Measurements from ENCODE around the gene CRACDL.

The CRACDL gene

GRCh38 chr2:98867539-98868309, 68.3 kb downstream of the CRACDL start:
- peak; percentile 38; the same call in 1 of the 3 replicates for ATAC-seq

More at GRCh38 chr2:98867539-98868309, 68.3 kb downstream of the CRACDL start:
- no peak for TF ChIP-seq PATZ1 (CRISPR knock-in tag; IDR thresholded peaks at IDR 0.05; ENCODE audit: borderline replicate concordance)
- no peak for TF ChIP-seq ZNF70 (CRISPR knock-in tag; IDR thresholded peaks at IDR 0.05)
- no peak for TF ChIP-seq ESRRG (CRISPR knock-in tag; IDR thresholded peaks at IDR 0.05)
- no peak for TF ChIP-seq TSHZ2 (CRISPR knock-in tag; IDR thresholded peaks at IDR 0.05)
- TF ChIP-seq ZNF565 (CRISPR knock-in tag; conservative IDR thresholded peaks at IDR 0.05; ENCODE audit: low read depth), result no peak
- TF ChIP-seq TCF4 (CRISPR knock-in tag; IDR thresholded peaks at IDR 0.05; ENCODE audit: borderline replicate concordance), result no peak
- TF ChIP-seq RARB (CRISPR knock-in tag; IDR thresholded peaks at IDR 0.05), result no peak
- no peak for TF ChIP-seq POU6F1 (CRISPR knock-in tag; IDR thresholded peaks at IDR 0.05; ENCODE audit: borderline replicate concordance, low read depth)
- TF ChIP-seq PPARA (CRISPR knock-in tag; IDR thresholded peaks at IDR 0.05; ENCODE audit: borderline replicate concordance), result no peak
- no peak for TF ChIP-seq TOX (CRISPR knock-in tag; IDR thresholded peaks at IDR 0.05; ENCODE audit: borderline replicate concordance)
- TF ChIP-seq CSRNP3 (CRISPR knock-in tag; IDR thresholded peaks at IDR 0.05), result no peak
- TF ChIP-seq ZFP3 (CRISPR knock-in tag; IDR thresholded peaks at IDR 0.05), result no peak
- no peak for TF ChIP-seq BACH2 (CRISPR knock-in tag; IDR thresholded peaks at IDR 0.05; ENCODE audit: borderline replicate concordance)
- no peak for TF ChIP-seq ZFP30 (CRISPR knock-in tag; IDR thresholded peaks at IDR 0.05)
- no peak for TF ChIP-seq GLIS3 (CRISPR knock-in tag; IDR thresholded peaks at IDR 0.05)
- no peak for TF ChIP-seq ZNF8 (CRISPR knock-in tag; IDR thresholded peaks at IDR 0.05)
- TF ChIP-seq CREB5 (CRISPR knock-in tag; IDR thresholded peaks at IDR 0.05; ENCODE audit: low read depth), result no peak
- no peak for TF ChIP-seq SNAI2 (CRISPR knock-in tag; IDR thresholded peaks at IDR 0.05)

All from SK-N-SH treated with all-trans-retinoic acid at 6 μM for 48 hours (cell line).